ENCODE measurements around the gene MUC5AC.
"Not testable (repeated sequence)": the region's sequence is repeated elsewhere in the genome, so short reads cannot be mapped to it uniquely, and the experiment has no call there.

MUC5AC gene

GRCh38 chr11:1162491-1163311, 4.9 kb downstream of the MUC5AC start:
- DNase-seq (ENCODE audit: low spot score) = no peak

- no peak for DNase-seq (ENCODE audit: low spot score)
Observed at GRCh38 chr11:1163321-1163910, 5.7 kb downstream of the MUC5AC start.

DNA sequence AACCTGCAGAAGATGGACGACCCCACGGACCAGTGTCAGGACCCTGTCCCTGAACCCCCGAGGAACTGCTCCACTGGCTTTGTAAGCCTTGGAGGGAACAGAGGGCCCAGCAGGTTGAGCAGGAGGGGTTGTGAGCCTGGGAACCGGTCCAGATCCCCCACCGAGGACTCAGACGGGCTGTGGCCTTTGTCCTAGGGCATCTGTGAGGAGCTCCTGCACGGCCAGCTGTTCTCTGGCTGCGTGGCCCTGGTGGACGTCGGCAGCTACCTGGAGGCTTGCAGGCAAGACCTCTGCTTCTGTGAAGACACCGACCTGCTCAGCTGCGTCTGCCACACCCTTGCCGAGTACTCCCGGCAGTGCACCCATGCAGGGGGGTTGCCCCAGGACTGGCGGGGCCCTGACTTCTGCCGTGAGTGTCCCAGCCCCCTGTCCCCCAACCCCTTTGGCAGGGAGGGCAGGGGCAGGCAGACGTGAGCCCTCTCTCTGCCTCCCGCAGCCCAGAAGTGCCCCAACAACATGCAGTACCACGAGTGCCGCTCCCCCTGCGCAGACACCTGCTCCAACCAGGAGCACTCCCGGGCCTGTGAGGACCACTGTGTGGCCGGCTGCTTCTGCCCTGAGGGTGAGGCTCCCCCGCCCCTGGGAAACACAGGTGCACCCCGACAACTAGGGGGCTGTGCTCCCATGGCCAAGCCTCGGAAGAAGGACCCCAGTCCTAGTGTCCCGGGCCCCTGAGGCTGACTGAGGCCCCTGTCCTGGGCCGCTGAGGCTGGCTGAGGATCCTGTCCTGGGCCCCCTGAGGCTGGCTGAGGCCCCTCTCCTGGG, 6.4 kb downstream of the MUC5AC start:
- DNase-seq (ENCODE audit: low spot score) = no peak

GRCh38 chr11:1164779-1165255, 7.1 kb downstream of the MUC5AC start:
- not testable (repeated sequence) for DNase-seq (ENCODE audit: low spot score)

- DNase-seq (ENCODE audit: low spot score) = no peak
Observed at GRCh38 chr11:1165256-1166041, 7.7 kb downstream of the MUC5AC start.

DNA sequence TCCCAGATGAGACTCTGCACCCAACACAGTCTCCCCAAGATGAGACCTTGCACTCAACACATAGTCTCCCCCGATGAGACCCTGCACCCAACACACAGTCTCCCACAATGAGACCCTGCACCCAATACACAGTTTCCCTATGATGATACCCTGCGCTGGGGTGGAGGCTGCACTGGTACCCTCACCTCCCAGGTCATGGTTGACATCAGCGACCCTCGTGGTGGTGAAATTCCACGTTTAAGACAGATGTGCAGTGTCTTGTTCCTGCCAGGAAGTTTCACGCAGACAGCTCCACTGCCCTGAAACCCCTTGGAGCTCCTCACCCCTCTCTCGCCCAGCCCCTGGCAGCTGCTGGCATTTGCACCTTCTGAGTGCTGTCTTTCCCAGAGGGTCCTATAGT, 9.5 kb downstream of the MUC5AC start:
- DNase-seq (ENCODE audit: low spot score) = no peak

- DNase-seq (ENCODE audit: low spot score) = no peak
Observed at GRCh38 chr11:1167751-1168231, 10.0 kb downstream of the MUC5AC start.

DNA sequence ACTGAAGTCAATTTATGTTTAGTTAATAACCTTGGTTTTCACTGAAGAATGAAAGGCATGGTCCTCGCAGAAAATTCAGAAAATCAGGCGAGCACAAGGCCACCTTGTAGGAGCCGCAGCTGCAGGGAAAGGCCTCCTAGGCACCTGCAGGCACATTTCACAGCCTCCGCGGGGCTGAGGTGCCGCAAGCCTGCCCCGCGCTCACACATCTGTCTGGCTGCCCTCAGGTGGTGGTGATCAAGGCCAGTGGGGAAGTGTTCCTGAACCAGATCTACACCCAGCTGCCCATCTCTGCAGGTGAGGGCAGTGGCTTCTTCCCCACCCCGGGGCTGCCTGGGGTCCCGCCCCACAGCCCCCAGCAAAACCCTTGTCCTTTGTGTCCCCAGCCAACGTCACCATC, 10.5 kb downstream of the MUC5AC start:
- DNase-seq (ENCODE audit: low spot score) = no peak

GRCh38 chr11:1168721-1169161, 11.0 kb downstream of the MUC5AC start:
- DNase-seq (ENCODE audit: low spot score) = no peak

- DNase-seq (ENCODE audit: low spot score) = no peak
Observed at GRCh38 chr11:1171223-1171984, 13.7 kb downstream of the MUC5AC start.

GRCh38 chr11:1171985-1172728, 14.4 kb downstream of the MUC5AC start:
- no peak for DNase-seq (ENCODE audit: low spot score)

DNA sequence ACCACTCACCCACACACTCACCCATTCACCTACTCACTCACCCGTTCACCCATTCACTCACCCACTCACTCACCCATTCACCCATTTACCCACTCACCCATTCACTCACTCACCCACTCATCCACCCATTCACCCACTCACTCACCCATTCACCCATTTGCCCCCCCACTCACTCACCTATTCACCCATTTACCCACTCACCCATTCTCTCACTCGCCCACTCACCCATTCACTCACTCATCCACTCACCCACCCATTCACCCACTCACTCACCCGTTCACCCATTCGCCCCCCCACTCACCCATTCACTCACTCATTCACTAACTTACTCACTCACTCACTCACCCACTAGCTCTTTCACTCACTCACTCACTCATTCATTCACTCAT, 15.0 kb downstream of the MUC5AC start:
- DNase-seq (ENCODE audit: low spot score) = no peak

DNA sequence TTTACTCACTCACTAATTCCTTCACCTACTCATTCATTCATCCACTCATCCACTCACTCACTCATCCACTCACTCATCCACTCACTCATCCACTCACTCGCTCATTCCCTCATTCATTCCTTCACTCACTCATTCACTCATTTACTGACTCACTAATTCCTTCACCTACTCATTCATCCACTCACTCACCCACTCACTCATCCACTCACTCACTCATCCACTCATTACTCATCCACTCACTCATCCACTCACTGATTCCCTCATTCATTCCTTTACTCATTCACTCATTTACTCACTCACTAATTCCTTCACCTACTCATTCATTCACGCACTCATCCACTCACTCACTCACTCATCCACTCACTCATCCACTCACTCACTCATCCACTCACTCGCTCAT, 15.6 kb downstream of the MUC5AC start:
- DNase-seq (ENCODE audit: low spot score) = not testable (repeated sequence)

GRCh38 chr11:1174441-1175370, 17.0 kb downstream of the MUC5AC start:
- DNase-seq (ENCODE audit: low spot score) = no peak

DNA sequence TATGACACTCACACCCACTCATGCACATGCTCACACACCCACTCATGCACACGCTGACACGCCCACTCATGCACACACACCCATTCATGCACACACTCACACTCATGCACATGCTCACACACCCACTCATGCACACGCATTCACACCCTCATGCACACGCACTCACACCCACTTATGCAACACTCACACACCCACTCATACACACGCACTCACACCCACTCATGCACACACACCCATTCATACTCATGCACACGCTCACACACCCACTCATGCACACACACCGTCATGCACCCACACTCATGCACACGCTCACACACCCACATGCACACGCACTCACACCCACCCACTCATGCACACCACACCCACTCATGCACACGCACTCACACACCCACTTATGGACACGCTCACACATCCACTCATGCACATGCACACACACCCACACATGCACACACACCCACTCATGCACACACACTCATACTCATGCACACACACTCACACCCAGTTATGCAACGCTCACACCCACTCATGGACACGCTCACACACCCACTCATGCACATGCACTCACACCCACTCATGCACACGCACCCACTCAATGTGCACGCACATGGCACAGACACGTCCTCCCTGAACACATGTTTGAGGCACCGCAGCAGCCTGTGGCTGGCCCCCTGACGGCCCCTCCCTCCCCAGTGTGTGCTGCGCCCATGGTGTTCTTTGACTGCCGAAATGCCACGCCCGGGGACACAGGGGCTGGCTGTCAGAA, 17.9 kb downstream of the MUC5AC start:
- no peak for DNase-seq (ENCODE audit: low spot score)

DNA sequence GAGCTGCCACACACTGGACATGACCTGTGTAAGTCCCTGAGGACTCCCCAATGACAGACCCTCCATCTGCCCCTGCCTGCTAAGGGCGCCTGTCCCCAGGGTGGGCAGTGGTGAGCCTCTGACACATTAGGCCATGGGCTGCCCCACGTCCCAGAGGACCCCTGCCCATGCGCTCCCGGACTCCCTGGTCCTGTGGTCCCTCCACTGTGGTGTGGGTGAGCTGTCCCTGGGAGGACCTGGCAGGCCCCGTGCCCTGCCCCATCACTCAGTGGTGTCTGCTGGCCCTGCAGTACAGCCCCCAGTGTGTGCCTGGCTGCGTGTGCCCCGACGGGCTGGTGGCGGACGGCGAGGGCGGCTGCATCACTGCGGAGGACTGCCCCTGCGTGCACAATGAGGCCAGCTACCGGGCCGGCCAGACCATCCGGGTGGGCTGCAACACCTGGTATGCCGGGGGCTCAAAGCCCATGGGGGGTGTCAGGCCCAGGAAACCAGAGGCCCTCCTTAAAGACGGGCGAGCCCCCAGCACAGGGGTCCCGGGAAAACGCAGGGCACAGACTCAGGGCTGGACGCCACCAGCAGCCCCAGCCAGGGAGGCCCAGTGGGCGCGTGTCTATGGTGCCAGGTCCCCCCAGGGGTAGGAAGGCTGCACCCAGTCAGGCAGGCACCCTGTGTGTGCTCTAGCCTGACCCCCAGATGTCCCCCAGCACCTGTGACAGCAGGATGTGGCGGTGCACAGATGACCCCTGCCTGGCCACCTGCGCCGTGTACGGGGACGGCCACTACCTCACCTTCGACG, 18.7 kb downstream of the MUC5AC start:
- DNase-seq (ENCODE audit: low spot score) = no peak

DNA sequence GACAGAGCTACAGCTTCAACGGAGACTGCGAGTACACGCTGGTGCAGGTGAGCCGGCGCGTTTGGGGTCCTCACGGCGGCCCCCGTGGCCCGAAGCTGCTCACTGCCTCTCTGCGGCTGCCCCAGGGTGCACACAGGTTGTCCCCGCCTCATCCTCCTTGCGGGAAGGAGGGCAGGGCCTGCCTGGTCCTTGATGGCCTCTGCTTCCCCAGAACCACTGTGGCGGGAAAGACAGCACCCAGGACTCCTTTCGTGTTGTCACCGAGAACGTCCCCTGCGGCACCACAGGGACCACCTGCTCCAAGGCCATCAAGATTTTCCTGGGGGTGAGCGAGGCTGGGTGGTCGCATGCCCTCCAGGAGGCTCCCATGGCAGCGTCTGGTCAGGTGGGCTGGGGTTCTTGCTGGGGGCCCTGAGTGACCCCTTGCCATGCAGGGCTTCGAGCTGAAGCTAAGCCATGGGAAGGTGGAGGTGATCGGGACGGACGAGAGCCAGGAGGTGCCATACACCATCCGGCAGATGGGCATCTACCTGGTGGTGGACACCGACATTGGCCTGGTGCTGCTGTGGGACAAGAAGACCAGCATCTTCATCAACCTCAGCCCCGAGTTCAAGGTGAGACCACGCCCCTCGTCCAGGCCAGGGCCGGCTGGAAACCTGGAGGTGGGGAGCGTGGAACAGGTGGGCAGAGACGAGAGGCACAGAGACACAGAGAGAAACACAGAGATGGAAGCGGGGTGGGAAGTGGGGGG, 19.4 kb downstream of the MUC5AC start:
- DNase-seq (ENCODE audit: low spot score) = no peak

All from hepatic stellate cell (primary cell).